ENCODE results near the gene BICD2. TPM values are rescaled to one million over a fixed set of nuclear protein-coding genes. Genes with fewer than 3 reads are reported as not detected.

BICD2 gene
- polyA plus RNA-seq, 3 donors = 5.5 to 17.3 (median 14.2) TPM

GRCh38 chr9:92721548-92721947 lies 43.1 kb downstream of the BICD2 start:
- WGBS, 3 donors = 80 to 93% (median 80%) methylated on average over 7 of the region's 7 CpGs

GRCh38 chr9:92720807-92721535 lies 43.7 kb downstream of the BICD2 start:
- 82 to 85% (median 83%) methylated on average over 8 of the region's 8 CpGs for WGBS, 3 donors
- H3K27ac ChIP-seq (ENCODE audit: low read depth, low read length) = no peak overlapping the region

More at GRCh38 chr9:92721548-92721947, 43.1 kb downstream of the BICD2 start:
- no peak overlapping the region for H3K27ac ChIP-seq (ENCODE audit: low read depth, low read length)

- WGBS, 3 donors = 94 to 96% (median 96%) methylated on average over 24 of the region's 24 CpGs
- no peak overlapping the region for H3K27ac ChIP-seq (ENCODE audit: low read depth, low read length)
Measured at GRCh38 chr9:92720209-92720765, 44.3 kb downstream of the BICD2 start.

- 92 to 94% (median 92%) methylated on average over 31 to 34 of the region's 34 CpGs for WGBS, 3 donors
- H3K27ac ChIP-seq (ENCODE audit: low read depth, low read length) = no peak overlapping the region
Measured at GRCh38 chr9:92719028-92719647, 45.5 kb downstream of the BICD2 start.

- H3K27ac ChIP-seq (ENCODE audit: low read depth, low read length) = no peak overlapping the region
- 90 to 92% (median 91%) methylated on average over 37 to 40 of the region's 40 CpGs for WGBS, 3 donors
Measured at GRCh38 chr9:92718086-92719001, 46.3 kb downstream of the BICD2 start.

- H3K27ac ChIP-seq (ENCODE audit: low read depth, low read length) = no peak overlapping the region
Measured at GRCh38 chr9:92717201-92718085, 47.2 kb downstream of the BICD2 start.

GRCh38 chr9:92716557-92716956 lies 48.1 kb downstream of the BICD2 start:
- 28 to 38% (median 29%) methylated on average over 4 of the region's 4 CpGs for WGBS, 3 donors
- H3K27ac ChIP-seq (ENCODE audit: low read depth, low read length) = no peak overlapping the region

More at GRCh38 chr9:92717201-92718085, 47.2 kb downstream of the BICD2 start:
- WGBS, 3 donors = 89 to 92% (median 91%) methylated on average over 21 of the region's 21 CpGs

GRCh38 chr9:92715488-92716231 lies 49.0 kb downstream of the BICD2 start:
- 60 to 81% (median 72%) methylated on average over 17 of the region's 17 CpGs for WGBS, 3 donors
- no peak overlapping the region for H3K27ac ChIP-seq (ENCODE audit: low read depth, low read length)

GRCh38 chr9:92714787-92715487 lies 49.7 kb downstream of the BICD2 start:
- H3K27ac ChIP-seq (ENCODE audit: low read depth, low read length) = no peak overlapping the region
- WGBS, 3 donors = 94 to 95% (median 94%) methylated on average over 34 of the region's 34 CpGs

- no peak overlapping the region for H3K27ac ChIP-seq (ENCODE audit: low read depth, low read length)
- WGBS, 3 donors = 94 to 99% (median 96%) methylated on average over 3 of the region's 3 CpGs
Measured at GRCh38 chr9:92714016-92714415, 50.6 kb downstream of the BICD2 start.

- 90 to 95% (median 90%) methylated on average over 15 of the region's 15 CpGs for WGBS, 3 donors
Measured at GRCh38 chr9:92713528-92713927, 51.1 kb downstream of the BICD2 start.

GRCh38 chr9:92712767-92713166 lies 51.9 kb downstream of the BICD2 start:
- WGBS, 3 donors = 92 to 95% (median 93%) methylated on average over 15 of the region's 15 CpGs
- no peak overlapping the region for H3K27ac ChIP-seq (ENCODE audit: low read depth, low read length)

More at GRCh38 chr9:92713528-92713927, 51.1 kb downstream of the BICD2 start:
- H3K27ac ChIP-seq (ENCODE audit: low read depth, low read length) = no peak overlapping the region

- 41 to 83% (median 49%) methylated on average over 6 of the region's 6 CpGs for WGBS, 3 donors
- no peak overlapping the region for H3K27ac ChIP-seq (ENCODE audit: low read depth, low read length)
Measured at GRCh38 chr9:92711844-92712243, 52.8 kb downstream of the BICD2 start.

- 52 to 89% (median 87%) methylated on average over 2 of the region's 2 CpGs for WGBS, 3 donors
Measured at GRCh38 chr9:92711146-92711545, 53.5 kb downstream of the BICD2 start.

GRCh38 chr9:92710368-92710767 lies 54.3 kb downstream of the BICD2 start:
- 90 to 93% (median 91%) methylated on average over 3 of the region's 3 CpGs for whole genome bisulfite sequencing, 3 donors
- no peak overlapping the region for H3K27ac ChIP-seq (ENCODE audit: low read depth, low read length)

More at GRCh38 chr9:92711146-92711545, 53.5 kb downstream of the BICD2 start:
- no peak overlapping the region for H3K27ac ChIP-seq (ENCODE audit: low read depth, low read length)

GRCh38 chr9:92709954-92710353 lies 54.7 kb downstream of the BICD2 start:
- WGBS, 3 donors = 92 to 98% (median 95%) methylated on average over 3 of the region's 3 CpGs

More at GRCh38 chr9:92709954-92710353, 54.7 kb downstream of the BICD2 start:
- no peak overlapping the region for H3K27ac ChIP-seq (ENCODE audit: low read depth, low read length)

All from adipose tissue (tissue), 3 donors.